ENCODE results near the gene CEPT1.
A peak's percentile ranks its signal among the peaks of the same experiment; 100 is the strongest.
"Not testable (repeated sequence)": the region's sequence is repeated elsewhere in the genome, so short reads cannot be mapped to it uniquely, and the experiment has no call there.

CEPT1 gene
- total RNA-seq: 22.4 to 54.5 reads per million in 2 donors

DNA sequence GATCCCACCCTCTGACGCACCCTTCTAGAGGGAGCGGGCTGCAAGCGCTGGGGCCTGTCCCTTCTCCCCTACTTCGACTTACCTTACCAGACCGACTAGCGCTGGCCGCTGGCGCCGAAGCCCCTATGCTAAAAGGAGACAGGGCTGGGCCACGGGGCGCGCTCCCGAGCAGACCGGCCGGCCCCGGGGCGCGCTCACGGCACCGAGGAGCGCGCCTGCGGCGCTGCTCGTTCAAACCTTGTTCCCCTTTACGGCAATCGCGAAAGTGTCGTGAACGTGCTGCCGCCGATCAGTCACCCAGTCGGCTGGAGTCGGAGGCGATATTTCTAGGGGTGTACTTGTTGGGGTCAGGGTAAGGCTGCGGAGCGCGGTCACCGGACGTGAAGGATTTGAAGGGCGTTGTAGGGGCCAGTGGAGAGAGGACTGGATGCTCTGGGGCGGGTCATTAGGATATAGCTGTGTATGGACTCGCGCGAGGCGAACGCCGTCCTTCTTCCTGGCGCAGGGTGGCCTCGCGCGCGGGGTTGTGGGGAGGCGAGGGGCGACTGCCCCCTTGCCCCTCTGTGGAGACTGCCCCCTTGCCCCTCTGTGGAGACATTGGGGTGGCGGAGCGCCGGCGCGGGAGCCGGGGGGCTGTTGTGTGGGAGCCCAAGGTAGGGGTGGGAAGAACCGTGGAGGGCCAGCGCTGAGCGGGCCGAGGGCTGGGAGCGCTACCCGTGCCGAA lies at the start of gene CEPT1, which contains the start of gene DRAM2:
CEPT1 (plus strand) TSS at position 268 of the 724 bp plus-strand sequence. CDS start 7,492 bp downstream, outside the sequence.
DRAM2 (minus strand) TSS at position 138 of the 724 bp plus-strand sequence. CDS start 8,539 bp downstream, outside the sequence.
- peak; percentile 87 for DNase-seq

DNA sequence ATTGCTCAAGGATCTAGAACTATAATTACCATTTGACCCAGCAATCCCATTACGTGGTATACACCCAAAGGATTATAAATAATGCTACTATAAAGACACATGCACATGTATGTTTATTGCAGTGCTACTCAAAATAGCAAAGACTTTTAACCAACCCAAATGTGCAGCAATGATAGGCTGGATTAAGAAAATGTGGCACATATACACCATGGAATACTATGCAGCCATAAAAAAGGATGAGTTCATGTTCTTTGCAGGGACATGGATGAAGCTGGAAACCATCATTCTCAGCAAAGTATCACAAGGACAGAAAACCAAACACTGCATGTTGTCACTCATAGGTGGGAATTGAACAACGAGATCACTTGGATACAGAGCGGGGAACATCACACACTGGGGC lies 44.6 kb upstream of the CEPT1 start:
- not testable (repeated sequence) for DNase-seq

DNA sequence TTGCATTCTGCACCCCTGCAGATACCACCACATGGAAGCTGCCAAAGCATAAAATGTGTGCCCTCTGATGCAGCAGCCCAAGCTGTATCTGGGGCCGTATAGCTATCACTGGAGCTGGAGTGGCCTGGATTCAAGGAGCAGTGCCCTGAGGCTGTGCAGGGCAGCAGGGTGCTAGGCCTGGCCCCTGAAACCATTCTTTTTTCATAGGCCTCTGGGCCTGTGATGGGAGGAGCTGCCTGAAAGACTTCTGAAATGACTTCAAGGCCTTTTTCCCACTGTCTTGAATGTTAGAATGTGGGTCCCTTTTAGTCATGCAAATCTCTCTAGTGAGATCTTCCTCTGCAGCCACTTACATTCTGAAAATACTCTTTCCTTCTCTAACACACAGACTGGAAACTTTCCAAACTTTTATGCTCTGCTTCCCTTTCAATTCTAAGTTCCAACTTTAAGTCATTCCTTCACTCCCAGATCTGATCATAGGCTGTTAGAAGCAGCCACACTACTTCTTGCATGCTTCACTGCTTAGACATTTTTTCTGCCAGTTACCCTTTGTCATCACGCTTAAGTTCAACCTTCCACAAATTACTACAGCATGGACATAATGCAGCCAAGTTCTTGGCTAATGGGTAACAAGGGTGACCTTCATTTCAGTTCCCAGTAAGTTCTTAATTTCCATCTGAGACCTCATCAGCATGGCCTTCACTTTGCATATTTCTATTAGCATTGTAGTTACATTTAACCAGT lies 42.5 kb upstream of the CEPT1 start:
- DNase-seq: no peak

DNA sequence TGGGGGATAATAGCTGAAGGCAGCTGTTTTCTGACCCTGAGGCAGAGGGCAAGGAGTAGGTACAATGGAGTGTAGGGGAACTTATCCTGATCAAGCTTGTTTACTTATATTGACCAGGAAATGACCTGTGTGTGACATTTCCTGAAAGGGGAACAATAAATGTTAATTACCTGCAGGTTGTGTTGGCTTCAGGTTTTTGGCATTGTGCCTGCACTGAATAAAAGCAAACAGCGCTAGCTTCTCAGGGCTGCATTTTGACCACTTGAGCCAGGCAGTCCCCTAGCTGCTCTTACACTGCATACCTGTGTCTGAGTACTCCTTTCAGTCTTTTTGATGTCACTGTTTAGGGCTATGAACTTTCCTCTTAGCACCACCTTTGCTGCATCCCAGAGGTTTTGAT lies 40.7 kb upstream of the CEPT1 start:
- DNase-seq: no peak

DNA sequence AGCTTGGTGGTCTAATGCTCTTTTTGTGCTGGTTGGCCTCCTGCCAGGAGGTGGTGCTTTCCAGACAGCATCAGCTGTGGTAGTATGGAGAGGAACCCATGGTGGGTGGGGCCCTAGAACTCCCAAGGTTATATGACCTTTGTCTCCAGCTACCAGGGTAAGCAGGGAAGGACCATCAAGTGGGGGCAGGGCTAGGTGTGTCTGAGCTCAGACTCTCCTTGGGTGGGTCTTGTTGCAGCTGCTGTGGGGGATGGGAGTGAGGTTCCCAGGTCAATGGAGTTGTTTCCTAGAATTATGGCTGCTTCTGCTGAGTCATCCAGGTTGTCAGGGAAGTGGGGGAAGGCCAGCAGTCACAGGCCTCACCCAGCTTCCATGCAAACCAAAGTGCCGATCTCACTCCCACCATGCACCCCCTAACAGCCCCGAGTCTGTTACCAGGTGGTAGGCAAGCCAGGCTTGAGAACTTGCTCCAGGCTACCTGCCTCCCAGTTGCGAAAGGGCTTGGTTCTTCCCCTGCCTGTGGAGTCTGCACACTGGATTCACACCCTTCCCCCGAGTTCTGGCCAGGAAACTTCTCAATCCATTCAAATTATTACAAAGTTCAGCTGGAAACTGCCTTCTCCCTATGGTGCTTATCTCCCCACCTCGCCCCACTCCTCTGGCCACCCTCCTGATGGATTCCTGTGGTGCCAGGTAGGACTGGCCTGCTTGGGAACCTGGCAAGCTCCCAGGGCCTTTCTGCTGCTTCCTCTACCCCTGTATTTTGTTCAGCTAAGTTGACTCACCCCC lies 38.0 kb upstream of the CEPT1 start:
- DNase-seq: no peak

DNA sequence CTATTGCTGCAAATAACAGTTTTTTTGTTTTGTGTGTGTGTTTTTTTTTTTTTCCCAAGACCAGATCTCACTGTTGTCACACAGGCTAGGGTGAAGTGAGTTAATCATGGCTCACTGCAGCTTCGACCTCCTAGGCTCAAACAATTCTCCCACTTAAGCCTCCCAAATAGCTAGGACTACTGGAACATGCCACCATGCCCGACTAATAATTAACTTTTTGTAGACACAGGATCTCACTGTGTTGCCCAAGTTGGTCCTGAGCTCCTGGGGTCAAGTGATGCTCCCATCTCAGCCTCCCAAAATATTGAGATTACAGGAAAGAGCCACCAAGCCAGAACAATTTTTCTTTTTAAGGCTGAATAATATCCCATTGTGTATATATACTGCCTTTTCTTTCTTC lies 35.0 kb upstream of the CEPT1 start:
- DNase-seq: no peak

DNA sequence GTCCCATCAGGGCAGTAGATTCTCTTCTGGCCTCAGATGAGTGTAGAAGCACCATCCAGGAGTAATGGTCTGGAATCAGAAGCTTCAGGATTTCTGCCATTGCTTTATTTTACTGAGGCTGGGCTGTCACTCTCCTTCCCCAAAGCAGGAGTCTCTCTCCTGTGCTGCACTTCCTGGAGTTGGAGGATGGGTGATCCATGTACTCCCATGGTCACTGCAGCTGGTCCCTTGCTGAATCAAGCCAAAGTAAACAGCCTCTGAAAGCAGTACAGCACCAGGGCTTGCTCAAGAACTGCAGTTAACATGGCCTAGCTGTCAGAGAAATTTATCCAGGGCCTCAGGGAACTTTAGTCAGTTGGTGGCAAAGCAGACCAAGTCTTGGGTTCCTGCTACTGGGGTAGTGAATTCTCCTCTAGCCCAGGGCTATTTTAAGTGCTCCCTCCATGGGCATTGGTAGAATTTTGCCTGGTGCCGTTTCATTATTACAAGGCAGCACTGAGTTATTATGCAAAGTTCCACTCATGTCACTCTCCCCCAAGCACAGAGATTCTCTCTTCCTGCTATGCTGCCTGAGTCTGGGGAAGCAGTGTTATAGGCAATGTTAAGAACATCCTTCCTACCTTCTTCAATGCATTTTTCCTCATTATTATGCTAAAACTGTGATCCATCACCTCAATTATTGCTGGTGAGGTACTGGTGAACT lies 29.7 kb upstream of the CEPT1 start:
- DNase-seq: no peak

DNA sequence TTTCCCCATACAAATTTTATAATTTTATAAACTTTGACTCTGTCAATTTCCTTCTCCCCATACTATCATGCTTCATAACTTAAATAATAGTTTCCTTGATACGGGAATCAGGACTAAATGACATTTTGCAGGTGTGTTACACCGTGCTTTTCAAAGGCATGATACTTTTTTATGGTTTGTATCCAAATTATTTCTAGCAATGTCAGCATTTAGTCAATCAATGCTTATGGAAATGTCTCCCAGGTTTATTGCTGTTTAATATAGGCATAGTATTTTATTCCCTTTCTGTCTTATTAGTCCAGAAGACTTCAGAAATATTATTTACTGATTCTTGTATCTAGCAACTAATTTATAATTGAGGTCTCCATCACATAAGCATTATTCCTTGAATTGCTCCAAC lies 23.5 kb upstream of the CEPT1 start:
- no peak for DNase-seq

DNA sequence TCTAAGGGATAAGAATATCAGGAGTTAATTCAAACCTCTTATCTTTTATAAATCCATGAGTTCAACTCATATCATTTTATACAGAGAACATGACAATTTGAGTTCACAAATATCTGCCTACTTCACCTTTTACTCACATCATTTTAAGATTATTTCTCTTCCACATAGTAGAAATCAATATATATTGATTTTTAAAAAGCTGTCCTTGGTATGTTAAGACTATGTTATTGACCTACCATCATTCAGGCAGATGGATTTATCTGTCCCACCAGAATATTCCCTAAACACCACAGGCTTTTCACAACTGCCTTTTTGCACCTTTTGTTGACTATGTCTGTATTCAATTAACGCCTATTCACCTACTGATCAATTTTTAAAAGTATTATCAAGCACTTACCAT lies 13.7 kb upstream of the CEPT1 start:
- no peak for DNase-seq

DNA sequence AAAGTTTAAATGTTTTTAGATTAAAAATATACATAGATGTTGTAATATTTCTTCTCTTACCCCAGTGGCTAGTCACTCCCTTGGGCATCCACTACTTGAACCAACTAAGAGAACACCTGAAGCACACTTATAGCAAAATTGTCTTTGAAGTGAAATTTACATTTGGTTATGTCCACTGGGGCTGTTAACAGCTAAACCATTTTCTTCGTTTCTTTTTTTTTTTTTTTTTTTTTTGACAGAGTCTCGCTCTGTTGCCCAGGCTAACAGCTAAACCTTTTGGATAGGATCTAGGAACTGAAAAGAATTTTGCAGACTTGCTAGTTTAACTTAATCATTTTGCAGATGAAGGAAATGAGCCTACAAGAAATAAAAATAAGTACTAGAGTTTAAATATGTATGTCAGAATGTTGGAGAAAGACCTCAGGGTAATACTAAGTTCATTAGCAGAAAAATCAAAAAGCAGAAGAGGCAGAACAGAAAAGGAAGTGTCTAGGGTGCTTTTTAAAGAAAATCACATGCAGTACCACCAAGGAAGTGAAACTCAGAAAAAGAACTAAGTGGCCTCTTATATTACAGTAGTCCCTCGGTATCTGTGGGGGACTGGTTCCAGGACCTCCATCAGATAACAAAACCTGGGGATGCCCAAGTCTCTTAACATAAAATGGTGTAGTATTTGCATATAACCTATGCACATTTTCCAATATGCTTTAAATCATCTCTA lies 11.9 kb upstream of the CEPT1 start:
- DNase-seq: no peak

DNA sequence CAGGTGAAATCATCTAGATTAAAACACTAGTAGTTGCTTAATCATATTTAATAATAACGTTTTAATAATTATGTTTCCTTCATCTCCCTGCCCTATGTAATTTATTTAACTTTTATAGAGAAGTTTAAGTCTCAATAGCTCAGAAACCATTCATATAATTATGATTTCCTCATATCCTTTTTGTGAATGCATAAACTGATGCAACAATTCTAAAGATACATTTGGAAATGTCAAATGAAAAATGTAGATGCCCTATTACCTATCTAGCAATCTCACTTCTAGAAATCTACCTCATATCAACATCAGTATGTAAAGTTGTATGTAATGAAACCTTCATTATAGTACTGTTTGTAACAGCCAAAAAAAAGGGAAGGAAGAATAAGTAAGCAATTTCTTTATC lies 10.6 kb upstream of the CEPT1 start:
- no peak for DNase-seq

DNA sequence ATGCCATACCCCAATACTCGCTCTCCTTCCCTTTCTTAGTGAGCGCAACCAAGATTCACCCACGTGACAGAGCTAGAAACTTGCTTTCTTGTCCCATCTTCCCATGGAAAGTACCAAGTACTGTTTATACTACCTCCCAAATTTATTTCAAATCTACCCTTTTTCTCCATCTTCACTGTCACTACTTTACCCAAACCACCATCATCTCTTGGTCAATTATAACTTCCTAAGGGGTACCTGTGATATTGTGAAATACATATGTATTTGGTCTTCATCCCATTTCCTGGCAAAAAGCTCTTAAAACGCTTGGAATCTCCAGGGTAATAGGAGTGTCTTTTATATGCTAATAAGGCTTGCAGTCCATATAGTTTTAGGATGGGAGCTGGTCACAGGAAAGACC lies 8.3 kb upstream of the CEPT1 start:
- no peak for DNase-seq

DNA sequence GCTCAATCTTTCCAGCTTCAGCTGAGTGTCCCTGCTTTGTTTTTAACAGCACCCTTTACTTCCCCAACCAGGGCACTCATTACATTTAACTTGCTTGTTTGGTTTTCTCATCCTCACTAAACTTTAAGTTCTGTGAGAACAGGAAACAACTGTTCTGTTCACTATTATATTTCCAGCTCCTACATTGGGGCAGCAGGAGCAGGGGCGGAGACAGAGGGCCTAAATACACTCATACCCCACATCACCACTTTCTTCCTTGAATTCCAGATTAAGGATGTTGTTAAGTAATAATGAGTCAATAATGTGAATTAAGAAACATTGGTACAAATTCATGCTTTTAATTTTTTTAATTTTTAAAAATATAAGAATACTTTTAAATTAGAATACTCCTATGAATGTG lies 6.2 kb upstream of the CEPT1 start:
- no peak for DNase-seq

DNA sequence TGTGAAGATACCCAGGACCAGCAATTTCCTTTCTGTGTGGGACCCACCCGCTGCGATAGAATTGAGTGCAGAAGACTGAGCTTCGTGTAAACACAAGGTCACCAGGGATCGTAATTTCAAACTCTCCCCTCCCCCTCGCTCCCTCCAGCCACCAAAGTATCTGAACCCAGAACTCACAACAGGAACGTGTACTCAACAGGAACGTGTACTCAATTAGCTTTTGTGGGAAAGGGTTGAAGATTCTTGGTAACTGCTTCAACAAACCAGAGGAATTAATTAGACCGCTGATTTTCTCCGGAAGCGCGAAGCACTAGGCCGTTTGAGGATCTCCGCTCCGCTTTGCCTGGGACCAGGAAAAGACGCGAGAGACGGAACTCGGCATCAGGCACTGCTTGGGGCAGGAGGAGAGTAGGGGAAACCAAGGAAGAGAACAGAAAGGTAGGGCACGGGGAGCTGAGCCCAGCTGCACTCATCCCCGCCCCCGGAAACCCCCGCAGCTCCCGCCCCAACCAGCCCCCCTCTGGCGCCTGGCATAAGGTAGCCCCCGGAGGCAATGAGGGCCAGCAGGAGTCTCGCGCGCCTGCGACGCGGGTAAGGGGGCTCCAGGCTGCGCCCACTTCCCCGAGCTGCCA lies 583 bp upstream of the CEPT1 start:
- peak; percentile 49 for DNase-seq

DNA sequence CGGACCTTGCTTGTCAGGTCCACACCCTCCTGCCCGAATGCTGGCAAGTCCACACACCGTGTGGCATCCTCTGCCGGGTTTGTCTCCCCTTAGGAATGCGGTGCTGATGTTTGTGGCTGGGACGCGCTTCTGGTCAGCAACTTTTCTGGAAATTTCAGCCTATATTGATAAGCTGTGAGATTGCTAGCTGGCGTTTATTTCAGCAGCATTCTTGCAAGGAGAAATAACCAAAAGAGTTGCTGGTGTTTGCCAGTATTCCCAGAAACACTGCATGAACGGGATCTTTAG lies 601 bp downstream of the CEPT1 start:
- DNase-seq: no peak

DNA sequence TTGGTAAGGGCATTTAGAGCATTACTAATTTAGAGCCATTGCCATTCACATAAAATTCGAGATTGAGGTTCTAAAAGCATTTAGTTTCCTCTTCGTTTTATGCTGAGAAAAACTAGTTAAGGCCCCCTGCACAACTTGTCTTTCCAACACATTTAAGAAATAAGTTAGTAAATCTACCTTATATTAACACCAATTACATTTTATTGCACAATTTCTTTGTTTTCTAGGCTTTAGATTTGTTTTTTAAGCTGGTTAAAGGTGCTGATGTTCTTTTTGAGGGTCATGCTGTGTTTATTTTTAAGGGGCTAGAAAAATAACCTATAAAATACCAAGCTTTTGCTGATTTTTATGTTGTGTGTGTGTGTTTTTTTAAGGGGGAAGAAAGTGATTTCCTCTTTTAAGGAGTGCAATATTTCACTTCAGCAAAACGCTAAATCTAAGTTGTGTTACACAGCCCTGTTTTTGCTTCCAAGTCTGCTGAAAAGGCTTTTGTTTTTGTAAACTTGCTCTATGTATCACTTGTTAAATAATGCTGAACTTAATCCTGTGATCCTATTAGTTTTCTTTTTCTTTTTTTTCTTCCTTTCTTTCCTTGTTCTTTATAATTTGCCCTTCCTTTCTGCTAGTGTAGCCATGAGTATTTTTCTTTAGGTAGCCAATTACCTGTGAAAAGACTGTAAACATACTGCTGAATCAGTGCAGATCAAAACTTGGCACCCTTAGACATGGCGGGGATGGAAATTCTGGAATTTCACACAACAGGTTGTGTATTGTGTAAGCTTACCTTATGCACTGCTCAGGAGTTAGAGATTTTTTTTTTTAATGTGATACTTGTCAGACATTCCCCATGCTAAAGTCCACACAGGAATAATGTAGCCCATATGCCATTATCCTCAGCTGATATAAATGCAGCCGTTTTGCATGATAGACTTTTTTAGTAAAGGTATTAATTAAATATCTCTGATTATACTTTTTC lies 1.5 kb downstream of the CEPT1 start:
- no peak for DNase-seq

DNA sequence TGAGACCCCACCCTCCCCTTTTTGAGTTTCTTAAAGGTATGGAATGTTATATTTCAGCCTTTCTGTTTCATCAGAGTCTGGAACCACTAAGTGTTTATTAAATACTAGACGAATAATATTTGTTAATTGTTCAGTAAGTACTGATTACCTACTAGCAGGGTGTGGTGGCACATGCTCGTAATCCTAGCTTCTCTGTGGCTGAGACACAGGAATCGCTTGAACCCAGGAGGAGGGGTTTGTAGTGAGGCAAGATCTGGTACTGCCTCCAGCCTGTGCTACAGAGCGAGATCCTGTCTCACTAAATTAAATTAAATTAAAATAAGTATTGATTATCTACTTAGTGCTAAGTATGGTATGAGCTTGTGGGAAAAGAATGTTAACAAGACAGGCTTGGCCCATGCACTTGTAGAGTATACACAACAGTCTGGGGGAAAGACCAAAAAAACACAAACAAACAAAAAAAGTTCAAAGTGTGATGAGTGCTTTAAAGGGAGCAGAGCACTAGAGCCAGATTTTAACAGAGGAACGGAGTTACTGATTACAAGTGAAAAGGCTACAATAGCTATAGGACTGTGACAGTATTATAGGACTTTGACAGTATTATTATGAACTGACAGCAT lies 2.4 kb downstream of the CEPT1 start:
- no peak for DNase-seq

DNA sequence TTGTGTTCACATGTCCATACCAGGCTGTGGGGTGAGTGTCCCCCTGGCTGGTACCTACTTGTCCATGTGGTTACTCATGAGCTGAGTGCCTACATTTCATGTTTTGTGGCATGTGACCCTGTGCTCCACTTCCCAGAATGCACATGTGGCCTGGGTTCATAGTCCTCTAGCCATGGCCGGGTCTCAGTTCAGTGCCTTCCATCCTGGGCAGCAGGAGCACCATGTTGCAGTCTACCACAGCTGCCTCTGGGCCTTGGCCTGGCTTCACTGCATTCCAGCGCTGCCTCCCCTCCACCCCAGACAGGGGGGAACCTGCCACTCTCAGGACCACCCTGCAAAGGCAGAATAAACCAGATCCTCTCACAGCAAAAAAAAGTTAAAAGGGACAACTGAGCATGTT lies 5.5 kb downstream of the CEPT1 start:
- no peak for DNase-seq

DNA sequence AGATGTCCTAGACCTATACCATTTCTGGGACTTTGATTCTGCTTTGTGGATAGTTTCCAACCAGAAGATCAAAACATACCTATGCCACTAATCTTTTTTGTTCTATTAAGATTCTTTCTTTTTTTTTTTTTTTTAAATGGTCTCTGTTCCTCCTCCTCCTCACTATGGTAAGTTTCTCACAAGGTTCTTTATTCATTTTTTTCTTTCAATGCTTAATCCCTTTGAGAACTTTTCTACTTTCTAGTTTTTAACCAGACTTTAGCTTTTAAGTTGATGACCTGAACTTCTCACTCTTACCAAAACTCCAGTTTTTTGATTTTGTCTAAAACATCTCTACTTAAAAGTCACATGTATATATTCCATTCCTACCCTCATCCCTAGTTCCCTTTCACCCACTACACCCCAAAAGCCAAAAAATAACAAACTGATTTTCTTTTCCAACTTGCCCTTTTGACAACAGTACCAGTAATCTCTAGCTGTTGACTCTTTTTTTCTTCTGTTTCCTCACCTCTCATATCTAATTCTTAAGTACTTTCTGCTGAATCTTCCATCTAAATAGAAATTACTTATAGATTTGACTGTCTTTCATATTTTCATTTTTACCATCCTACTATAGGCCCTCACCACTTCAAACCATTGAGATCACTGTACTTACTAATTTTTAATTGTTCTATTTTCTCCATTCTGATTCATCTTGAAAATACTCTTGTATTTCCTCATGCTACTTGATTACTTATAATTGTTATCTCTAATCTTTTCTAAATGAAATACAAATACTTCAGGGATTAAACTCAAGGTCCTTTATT lies 6.1 kb downstream of the CEPT1 start:
- no peak for DNase-seq
